Measurements from ENCODE around the gene CDC42BPB. TPM values are rescaled to one million over a fixed set of nuclear protein-coding genes. Genes with fewer than 3 reads are reported as not detected.

Gene CDC42BPB
- total and polyA plus RNA-seq, 2 of the 13 experiments (the other 11 are each of a cell fraction or from before 2014, with no cell fraction given): 19.7 to 32.3 TPM

- TF ChIP-seq ZNF326 (CRISPR knock-in tag; IDR thresholded peaks at IDR 0.05; ENCODE audit: borderline replicate concordance): 0 out of 2 replicates have a peak, but pooled peaks have one; percentile 54
- TF ChIP-seq ZNF567 (CRISPR knock-in tag; IDR thresholded peaks at IDR 0.05; ENCODE audit: borderline replicate concordance): peak; percentile 98
- peak; percentile 23 for TF ChIP-seq HNRNPK (IDR thresholded peaks at IDR 0.05; ENCODE audit: low read depth, low read length, poor library complexity, severe bottlenecking)
- no peak for TF ChIP-seq SP140L (CRISPR knock-in tag; IDR thresholded peaks at IDR 0.05; ENCODE audit: borderline replicate concordance)
- TF ChIP-seq FOXK2 (IDR thresholded peaks at IDR 0.05): 0 out of 2 replicates have a peak, but pooled peaks have one; percentile 25
- TF ChIP-seq ZNF10 (CRISPR knock-in tag; IDR thresholded peaks at IDR 0.05; ENCODE audit: borderline replicate concordance, low read depth): no peak
- TF ChIP-seq RNF219 (CRISPR knock-in tag; IDR thresholded peaks at IDR 0.05): peak; percentile 42; the same call in 1 of the 2 replicates
- peak; percentile 72 for TF ChIP-seq HNF4A (CRISPR knock-in tag; IDR thresholded peaks at IDR 0.05)
- TF ChIP-seq HMG20B (CRISPR knock-in tag; conservative IDR thresholded peaks at IDR 0.05): peak; percentile 82
- TF ChIP-seq, protein P1, sequence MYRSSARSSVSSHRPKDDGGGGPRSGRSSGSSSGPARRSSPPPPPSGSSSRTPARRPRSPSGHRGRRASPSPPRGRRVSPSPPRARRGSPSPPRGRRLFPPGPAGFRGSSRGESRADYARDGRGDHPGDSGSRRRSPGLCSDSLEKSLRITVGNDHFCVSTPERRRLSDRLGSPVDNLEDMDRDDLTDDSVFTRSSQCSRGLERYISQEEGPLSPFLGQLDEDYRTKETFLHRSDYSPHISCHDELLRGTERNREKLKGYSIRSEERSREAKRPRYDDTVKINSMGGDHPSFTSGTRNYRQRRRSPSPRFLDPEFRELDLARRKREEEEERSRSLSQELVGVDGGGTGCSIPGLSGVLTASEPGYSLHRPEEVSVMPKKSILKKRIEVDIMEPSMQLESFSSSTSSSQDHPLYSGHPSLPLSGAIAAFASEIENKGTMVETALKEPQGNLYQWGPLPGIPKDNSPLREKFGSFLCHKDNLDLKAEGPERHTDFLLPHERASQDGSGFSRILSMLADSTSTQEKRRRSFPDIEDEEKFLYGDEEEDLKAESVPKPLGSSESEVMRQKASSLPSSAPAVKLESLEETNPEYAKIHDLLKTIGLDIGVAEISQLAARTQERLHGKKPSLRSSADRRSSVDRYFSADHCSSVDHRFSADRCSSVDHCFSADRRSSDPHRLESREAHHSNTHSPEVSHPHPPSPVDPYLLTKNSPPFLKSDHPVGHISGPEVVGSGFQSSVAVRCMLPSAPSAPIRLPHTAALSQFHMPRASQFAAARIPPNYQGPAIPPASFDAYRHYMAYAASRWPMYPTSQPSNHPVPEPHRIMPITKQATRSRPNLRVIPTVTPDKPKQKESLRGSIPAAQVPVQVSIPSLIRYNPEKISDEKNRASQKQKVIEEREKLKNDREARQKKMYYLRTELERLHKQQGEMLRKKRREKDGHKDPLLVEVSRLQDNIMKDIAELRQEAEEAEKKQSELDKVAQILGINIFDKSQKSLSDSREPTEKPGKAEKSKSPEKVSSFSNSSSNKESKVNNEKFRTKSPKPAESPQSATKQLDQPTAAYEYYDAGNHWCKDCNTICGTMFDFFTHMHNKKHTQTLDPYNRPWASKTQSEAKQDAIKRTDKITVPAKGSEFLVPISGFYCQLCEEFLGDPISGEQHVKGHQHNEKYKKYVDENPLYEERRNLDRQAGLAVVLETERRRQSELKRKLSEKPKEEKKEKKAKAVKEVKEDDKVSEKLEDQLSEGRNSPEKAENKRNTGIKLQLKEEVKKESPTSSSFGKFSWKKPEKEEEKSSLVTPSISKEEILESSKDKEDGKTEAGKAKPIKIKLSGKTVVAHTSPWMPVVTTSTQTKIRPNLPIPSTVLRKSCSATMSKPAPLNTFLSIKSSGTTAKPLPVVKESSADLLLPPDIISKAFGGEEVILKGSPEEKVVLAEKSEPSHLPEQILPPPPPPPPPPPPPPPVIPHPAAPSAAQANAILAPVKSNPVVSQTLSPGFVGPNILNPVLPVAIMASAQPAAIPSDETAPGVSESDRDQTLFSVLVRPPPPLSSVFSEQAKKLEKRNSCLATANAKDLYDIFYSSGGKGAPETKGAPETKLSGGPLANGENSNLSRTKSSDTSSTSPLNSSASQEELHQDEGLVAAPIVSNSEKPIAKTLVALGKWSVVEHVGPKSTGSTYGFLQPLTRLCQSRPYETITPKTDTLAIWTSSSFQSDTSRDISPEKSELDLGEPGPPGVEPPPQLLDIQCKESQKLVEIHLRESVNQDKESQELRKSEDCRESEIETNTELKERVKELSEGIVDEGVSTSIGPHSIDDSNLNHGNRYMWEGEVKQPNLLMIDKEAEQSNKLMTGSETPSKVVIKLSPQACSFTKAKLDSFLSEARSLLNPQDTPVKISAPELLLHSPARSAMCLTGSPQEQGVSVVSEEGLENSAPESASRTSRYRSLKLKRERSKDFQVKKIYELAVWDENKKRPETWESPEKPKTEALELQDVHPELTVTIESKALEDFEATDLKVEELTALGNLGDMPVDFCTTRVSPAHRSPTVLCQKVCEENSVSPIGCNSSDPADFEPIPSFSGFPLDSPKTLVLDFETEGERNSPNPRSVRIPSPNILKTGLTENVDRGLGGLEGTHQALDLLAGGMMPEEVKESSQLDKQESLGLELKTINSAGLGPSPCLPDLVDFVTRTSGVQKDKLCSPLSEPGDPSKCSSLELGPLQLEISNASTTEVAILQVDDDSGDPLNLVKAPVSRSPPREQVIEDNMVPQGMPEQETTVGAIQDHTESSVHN (CRISPR knock-in tag; IDR thresholded peaks at IDR 0.05): no peak
- 0 out of 2 replicates have a peak, but pooled peaks have one; percentile 36 for TF ChIP-seq ZNF839 (CRISPR knock-in tag; IDR thresholded peaks at IDR 0.05; ENCODE audit: borderline replicate concordance)
- no peak for TF ChIP-seq PRDM4 (CRISPR knock-in tag; IDR thresholded peaks at IDR 0.05; ENCODE audit: borderline replicate concordance)
- TF ChIP-seq, protein P2, sequence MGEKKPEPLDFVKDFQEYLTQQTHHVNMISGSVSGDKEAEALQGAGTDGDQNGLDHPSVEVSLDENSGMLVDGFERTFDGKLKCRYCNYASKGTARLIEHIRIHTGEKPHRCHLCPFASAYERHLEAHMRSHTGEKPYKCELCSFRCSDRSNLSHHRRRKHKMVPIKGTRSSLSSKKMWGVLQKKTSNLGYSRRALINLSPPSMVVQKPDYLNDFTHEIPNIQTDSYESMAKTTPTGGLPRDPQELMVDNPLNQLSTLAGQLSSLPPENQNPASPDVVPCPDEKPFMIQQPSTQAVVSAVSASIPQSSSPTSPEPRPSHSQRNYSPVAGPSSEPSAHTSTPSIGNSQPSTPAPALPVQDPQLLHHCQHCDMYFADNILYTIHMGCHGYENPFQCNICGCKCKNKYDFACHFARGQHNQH (CRISPR knock-in tag; IDR thresholded peaks at IDR 0.05): no peak; the same call in 1 of the 2 replicates
- no peak for TF ChIP-seq RELA (CRISPR knock-in tag; IDR thresholded peaks at IDR 0.05)
Measured at GRCh38 chr14:103099081-103099732, 41.9 kb upstream of the CDC42BPB start (continued).
